Type B pancreatic cell (in vitro differentiated cells): ENCODE results near the gene LAG3. TPM values are rescaled to one million over a fixed set of nuclear protein-coding genes. Genes with fewer than 3 reads are reported as not detected.
A peak's percentile ranks its signal among the peaks of the same experiment; 100 is the strongest.

Experiments
- DNase-seq: peaks from one replicate; pipeline ENCODE4 v3.0.0; 2021; ENCODE audit warnings: mixed read lengths; ENCODE audit not compliant: unreplicated experiment; ENCODE audit errors: extremely low spot score
- H3K27ac Mint-ChIP-seq: 2 replicates; pipeline ENCODE4 v1.8.0; 2021; ENCODE audit warnings: mild to moderate bottlenecking, mixed read lengths
- H3K27me3 Mint-ChIP-seq: 2 replicates; pipeline ENCODE4 v1.8.0; 2021; ENCODE audit warnings: mixed read lengths
- H3K36me3 Mint-ChIP-seq: 2 replicates; pipeline ENCODE4 v1.8.0; 2021; ENCODE audit warnings: mixed read lengths
- H3K4me1 Mint-ChIP-seq: one replicate; pipeline ENCODE4 v1.8.0; 2021; ENCODE audit warnings: mixed read lengths; ENCODE audit not compliant: unreplicated experiment
- H3K4me3 Mint-ChIP-seq: 2 replicates; pipeline ENCODE4 v1.8.0; 2021; ENCODE audit warnings: mild to moderate bottlenecking, mixed read lengths
- H3K9me3 Mint-ChIP-seq: 2 replicates; pipeline ENCODE4 v1.8.0; 2021; ENCODE audit warnings: mixed read lengths
- CTCF ChIP-seq: fragments of 200-600 bp; sonication (generic); conservative IDR thresholded peaks from 2 replicates; pipeline ENCODE4 v1.5.0; 2021; ENCODE audit warnings: antibody characterized with exemption, mild to moderate bottlenecking
- total RNA-seq: library from RNA; stranded (reverse); gene quantifications from 2 replicates; pipeline ENCODE4 v1.2.1, GENCODE V29; 2021; ENCODE audit warnings: low replicate concordance

LAG3 gene
- total RNA-seq, 1 donor from 2014 or later: 2.6 TPM

GRCh38 chr12:6824901-6825381 lies 52.6 kb downstream of the LAG3 start:
- Mint-ChIP-seq H3K4me3 (peak overlapping the region; percentile 78), H3K9me3 (no peaks in the 10 kb centered on the region)
- no peak for TF ChIP-seq CTCF

GRCh38 chr12:6825398-6826124 lies 53.2 kb downstream of the LAG3 start:
- Mint-ChIP-seq H3K36me3 (peaks cover 4% of the 10 kb centered on the region), H3K9me3 (no peaks in the 10 kb centered on the region), H3K27me3 (peaks cover 52% of the 10 kb centered on the region), H3K4me1 (peaks cover 35% of the 10 kb centered on the region), H3K4me3 (peak overlapping the region; percentile 78), H3K27ac (peak overlapping the region; percentile 61)
- TF ChIP-seq CTCF: peak; percentile 96
- peak; percentile 91 for DNase-seq

More at GRCh38 chr12:6824901-6825381, 52.6 kb downstream of the LAG3 start:
- Mint-ChIP-seq H3K36me3 (peaks cover 4% of the 10 kb centered on the region), H3K27ac (peak overlapping the region; percentile 61), H3K4me1 (peaks cover 41% of the 10 kb centered on the region), H3K27me3 (peaks cover 54% of the 10 kb centered on the region)
- DNase-seq: no peak

- Mint-ChIP-seq H3K9me3 (no peaks in the 10 kb centered on the region), H3K36me3 (peaks cover 9% of the 10 kb centered on the region), H3K27me3 (peaks cover 45% of the 10 kb centered on the region), H3K4me3 (peak overlapping the region; percentile 78), H3K4me1 (peaks cover 29% of the 10 kb centered on the region), H3K27ac (no peak overlapping the region)
- DNase-seq: no peak
- no peak for TF ChIP-seq CTCF
Measured at GRCh38 chr12:6826125-6826733, 53.9 kb downstream of the LAG3 start.

- TF ChIP-seq CTCF: no peak
- Mint-ChIP-seq H3K27ac (peak overlapping the region; percentile 79), H3K4me3 (peak overlapping the region; percentile 90), H3K9me3 (no peaks in the 10 kb centered on the region), H3K4me1 (peaks cover 28% of the 10 kb centered on the region), H3K27me3 (peaks cover 43% of the 10 kb centered on the region), H3K36me3 (peaks cover 10% of the 10 kb centered on the region)
- no peak for DNase-seq
Measured at GRCh38 chr12:6826734-6827436, 54.6 kb downstream of the LAG3 start.

- DNase-seq: no peak
- TF ChIP-seq CTCF: no peak
- Mint-ChIP-seq H3K27me3 (peaks cover 40% of the 10 kb centered on the region), H3K9me3 (no peaks in the 10 kb centered on the region), H3K4me1 (peaks cover 28% of the 10 kb centered on the region), H3K27ac (peak overlapping the region; percentile 79), H3K4me3 (peak overlapping the region; percentile 90), H3K36me3 (peaks cover 13% of the 10 kb centered on the region)
Measured at GRCh38 chr12:6827437-6827911, 55.2 kb downstream of the LAG3 start.

Other genes with a start within 250 kb of the LAG3 start
- gene GAPDH, start 238.0 kb upstream of the LAG3 start, total RNA-seq: 2,317 and 5,618 TPM in 2 replicates
- gene IFFO1, start 216.5 kb upstream of the LAG3 start, total RNA-seq: 9.1 and 17.5 TPM in 2 replicates
- gene NOP2, start 204.2 kb upstream of the LAG3 start, total RNA-seq: 60.9 and 106 TPM in 2 replicates
- 270 and 289 TPM in 2 replicates for gene CHD4, start 165.1 kb upstream of the LAG3 start, total RNA-seq
- 2.7 and 19.9 TPM in 2 replicates for gene LPAR5, start 136.6 kb upstream of the LAG3 start, total RNA-seq
- 3.9 and 7.1 TPM in 2 replicates for gene ACRBP, start 125.1 kb upstream of the LAG3 start, total RNA-seq
- gene ING4, start 109.4 kb upstream of the LAG3 start, total RNA-seq: 58.1 and 102 TPM in 2 replicates
- gene ZNF384, start 83.1 kb upstream of the LAG3 start, total RNA-seq: 78.3 and 127 TPM in 2 replicates
- 0.95 and 3.9 TPM in 2 replicates for gene PIANP, start 71.7 kb upstream of the LAG3 start, total RNA-seq
- gene COPS7A, start 48.5 kb upstream of the LAG3 start, total RNA-seq: 35.4 and 94.5 TPM in 2 replicates
- 187 and 371 TPM in 2 replicates for gene MLF2, start 19.4 kb upstream of the LAG3 start, total RNA-seq
- gene PTMS, start 6.2 kb upstream of the LAG3 start, total RNA-seq: 191 and 395 TPM in 2 replicates
- 0.64 and 0.65 TPM in 2 replicates for gene CD4, start 17.0 kb downstream of the LAG3 start, total RNA-seq
- gene GPR162, start 49.3 kb downstream of the LAG3 start, total RNA-seq: 5.4 and 17.8 TPM in 2 replicates
- gene P3H3, start 55.9 kb downstream of the LAG3 start, total RNA-seq: 40.7 and 66.0 TPM in 2 replicates
- gene GNB3, start 68.4 kb downstream of the LAG3 start, total RNA-seq: 6.3 and 25.2 TPM in 2 replicates
- 31.7 and 33.5 TPM in 2 replicates for gene CDCA3, start 78.8 kb downstream of the LAG3 start, total RNA-seq
- 121 and 198 TPM in 2 replicates for gene USP5, start 79.6 kb downstream of the LAG3 start, total RNA-seq
- gene TPI1, start 95.0 kb downstream of the LAG3 start, total RNA-seq: 565 and 954 TPM in 2 replicates
- gene SPSB2, start 100.8 kb downstream of the LAG3 start, total RNA-seq: 6.5 and 13.9 TPM in 2 replicates
- gene LRRC23, start 132.3 kb downstream of the LAG3 start, total RNA-seq: 10.1 and 20.0 TPM in 2 replicates
- gene ENO2, start 142.1 kb downstream of the LAG3 start, total RNA-seq: 32.2 and 33.1 TPM in 2 replicates
- 131 and 139 TPM in 2 replicates for gene ATN1, start 155.4 kb downstream of the LAG3 start, total RNA-seq
- not detected in 2 replicates for gene RNU7-1, start 171.3 kb downstream of the LAG3 start, total RNA-seq
- 220 and 275 TPM in 2 replicates for gene C12orf57, start 171.5 kb downstream of the LAG3 start, total RNA-seq
- gene PTPN6, start 178.8 kb downstream of the LAG3 start, total RNA-seq: 15.6 and 61.0 TPM in 2 replicates
- gene PHB2, start 198.1 kb downstream of the LAG3 start, total RNA-seq: 252 and 377 TPM in 2 replicates
- gene EMG1, start 198.4 kb downstream of the LAG3 start, total RNA-seq: 46.5 and 108 TPM in 2 replicates
- gene LPCAT3, start 246.0 kb downstream of the LAG3 start, total RNA-seq: 34.4 and 79.0 TPM in 2 replicates